Thymus (tissue), 11 donors: ENCODE measurements around the gene CARNS1. TPM values are rescaled to one million over a fixed set of nuclear protein-coding genes. Genes with fewer than 3 reads are reported as not detected.
A peak's percentile ranks its signal among the peaks of the same experiment; 100 is the strongest.

Source experiments
- DNase-seq, 9 donors: peaks; one replicate each; pipeline ENCODE4 v3.0.0-alpha.2; 2013; ENCODE audit warnings: low spot score in 9 of 9, low read depth in 6 of 9, missing footprints in 1 of 9
- H3K27ac ChIP-seq, 2 donors: one replicate each; pipeline ENCODE4 v1.5.1; 2013; ENCODE audit warnings: control low read depth in 1 of 2, low read depth in 1 of 2, low read length in 1 of 2, mild to moderate bottlenecking in 1 of 2, moderate library complexity in 1 of 2
- H3K27me3 ChIP-seq, 2 donors: one replicate each; pipeline ENCODE4 v1.5.1; 2013; ENCODE audit warnings: low read length in 1 of 2; ENCODE audit not compliant: control insufficient read depth in 2 of 2, insufficient read depth in 1 of 2
- H3K36me3 ChIP-seq, 2 donors: one replicate each; pipeline ENCODE4 v1.5.1; 2013; ENCODE audit warnings: low read length in 1 of 2, mild to moderate bottlenecking in 1 of 2, moderate library complexity in 1 of 2; ENCODE audit not compliant: control insufficient read depth in 2 of 2, insufficient read depth in 2 of 2
- H3K4me1 ChIP-seq, 2 donors: one replicate each; pipeline ENCODE4 v1.5.1; 2013; ENCODE audit warnings: low read length in 2 of 2; ENCODE audit not compliant: control insufficient read depth in 2 of 2, insufficient read depth in 2 of 2
- H3K4me3 ChIP-seq, 2 donors: one replicate each; pipeline ENCODE4 v1.5.1; 2013; ENCODE audit warnings: low read length in 2 of 2, control low read depth in 1 of 2, mild to moderate bottlenecking in 1 of 2
- H3K9me3 ChIP-seq, 2 donors: one replicate each; pipeline ENCODE4 v1.5.1; 2013; ENCODE audit warnings: low read length in 1 of 2, mild to moderate bottlenecking in 1 of 2; ENCODE audit not compliant: control insufficient read depth in 2 of 2, insufficient read depth in 1 of 2
- WGBS: extraction: QIAGEN DNeasy Blood & Tissue Kit; methylation state at CpG from one replicate; pipeline ENCODE4 v1.1.7; 2013; 5-methylcytosine and 5-hydroxymethylcytosine counted together
- polyA plus RNA-seq: library from polyadenylated mRNA; stranded (reverse); fragments of 200-250 nt; gene quantifications from one replicate; pipeline ENCODE4 v1.2.3, GENCODE V29; 2013
- total RNA-seq: library from RNA; stranded (reverse); fragments of 120-200 nt; gene quantifications from one replicate; pipeline ENCODE4 v1.2.4, GENCODE V29; 2013
- donor health status: healthy.

Gene CARNS1
- total and polyA plus RNA-seq, 2 donors, result 0.57 to 1.7 TPM

DNA sequence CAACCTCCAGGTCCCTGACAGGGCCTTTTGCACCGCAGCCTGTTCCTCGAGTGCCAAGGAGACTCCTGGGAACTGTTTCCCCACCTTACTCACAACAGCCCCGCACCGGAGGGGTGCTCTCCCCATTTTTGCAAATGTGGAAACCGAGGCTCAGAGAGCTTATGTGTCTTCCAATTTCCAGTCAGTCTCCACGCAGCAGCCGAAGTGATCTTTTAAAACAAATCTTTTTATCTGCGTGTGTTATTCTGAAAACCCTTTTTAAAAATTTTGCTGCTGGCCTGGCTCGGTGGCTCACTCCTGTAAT is 54.0 kb downstream of the CARNS1 start:
- Histone ChIP-seq H3K36me3 (peaks cover 6 to 7% of the 10 kb centered on the region in 2 donors), H3K9me3 (peaks cover 0 to 7% of the 10 kb centered on the region in 2 donors), H3K27ac (peak overlapping the region; percentile 69 to 83), H3K27me3 (no peaks in the 10 kb centered on the region), H3K4me1 (peaks cover 26 to 46% of the 10 kb centered on the region in 2 donors), H3K4me3 (peak overlapping the region; percentile 59 to 95)
- DNase-seq, result no peak
- 25% methylated on average over 9 of the region's 9 CpGs for WGBS

DNA sequence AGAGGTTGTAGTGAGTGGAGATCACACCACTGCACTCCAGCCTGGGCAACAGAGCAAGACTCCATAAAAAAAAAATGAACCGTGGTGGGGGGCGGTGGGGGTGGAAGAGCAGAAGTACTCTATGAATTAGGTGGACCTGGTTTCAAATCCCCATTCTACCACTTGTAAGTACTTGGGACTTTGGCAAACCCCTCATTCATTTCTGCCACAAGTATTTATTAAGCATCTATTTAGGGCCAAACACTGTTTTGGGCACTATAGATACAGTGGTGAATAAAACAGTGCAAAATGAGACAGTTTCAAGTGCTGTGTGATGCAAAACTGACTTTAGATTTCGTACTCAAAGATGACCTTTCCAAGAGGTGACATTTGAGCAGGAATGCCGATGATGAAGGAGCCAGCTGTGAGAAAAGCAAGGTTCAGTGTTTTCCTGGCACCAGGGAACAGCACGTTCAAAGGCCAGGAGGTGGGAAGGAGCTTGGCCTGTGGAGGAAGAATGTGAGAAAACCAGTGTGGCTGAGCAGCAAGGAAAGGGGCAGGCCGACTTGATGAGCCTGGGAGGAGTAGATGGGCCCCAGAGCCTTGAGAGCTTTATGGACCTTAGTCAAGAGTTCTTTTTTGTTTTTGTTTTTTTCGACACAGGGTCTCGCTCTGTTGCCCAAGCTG is 55.0 kb downstream of the CARNS1 start:
- no peak for DNase-seq
- peaks cover 6 to 7% of the 10 kb centered on the region in 2 donors for H3K36me3 ChIP-seq
- peaks cover 22 to 39% of the 10 kb centered on the region in 2 donors for H3K4me1 ChIP-seq
- WGBS, result 96% methylated on average over 8 of the region's 8 CpGs
- H3K27ac ChIP-seq, result no peak overlapping the region
- no peaks in the 10 kb centered on the region for H3K27me3 ChIP-seq
- H3K4me3 ChIP-seq, result no peak overlapping the region
- H3K9me3 ChIP-seq, result no peaks in the 10 kb centered on the region

DNA sequence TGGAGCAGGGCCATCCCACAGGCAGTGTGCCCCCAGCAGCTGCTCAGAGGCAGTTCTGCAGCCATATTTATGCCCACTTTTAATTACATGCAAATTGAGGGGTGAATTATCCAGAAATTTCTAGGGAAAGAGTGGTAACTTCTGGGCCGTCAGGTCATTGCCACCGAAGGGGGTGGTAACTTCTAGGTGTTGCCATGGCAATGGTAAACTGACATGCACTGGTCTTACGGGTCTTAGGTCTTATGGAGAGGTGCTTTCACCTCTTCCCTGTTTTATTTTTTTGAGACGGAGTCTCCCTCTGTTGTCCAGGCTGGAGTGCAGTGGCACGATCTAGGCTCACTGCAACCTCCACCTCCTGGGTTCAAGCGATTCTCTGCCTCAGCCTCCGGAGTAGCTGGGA is 57.4 kb downstream of the CARNS1 start:
- DNase-seq, result no peak
- no peak overlapping the region for H3K27ac ChIP-seq
- 93% methylated on average over 7 of the region's 7 CpGs for WGBS
- peaks cover 8 to 15% of the 10 kb centered on the region in 2 donors for H3K4me1 ChIP-seq
- H3K27me3 ChIP-seq, result no peaks in the 10 kb centered on the region
- H3K4me3 ChIP-seq, result no peak overlapping the region
- peaks cover 0 to 3% of the 10 kb centered on the region in 2 donors for H3K9me3 ChIP-seq
- no peaks in the 10 kb centered on the region for H3K36me3 ChIP-seq

Other genes with a start within 250 kb of the CARNS1 start
- gene GRK2, start 149.2 kb upstream of the CARNS1 start, total RNA-seq, result 89.5 TPM
- gene GRK2, start 149.2 kb upstream of the CARNS1 start, polyA plus RNA-seq, result 158 TPM
- 32.1 TPM for gene ANKRD13D, start 126.4 kb upstream of the CARNS1 start, total RNA-seq
- gene ANKRD13D, start 126.4 kb upstream of the CARNS1 start, polyA plus RNA-seq, result 99.1 TPM
- gene SSH3, start 112.1 kb upstream of the CARNS1 start, total RNA-seq, result 1.8 TPM
- gene SSH3, start 112.1 kb upstream of the CARNS1 start, polyA plus RNA-seq, result 11.8 TPM
- 70.0 TPM for gene POLD4, start 62.1 kb upstream of the CARNS1 start, total RNA-seq
- 143 TPM for gene POLD4, start 62.1 kb upstream of the CARNS1 start, polyA plus RNA-seq
- 0.19 TPM for gene CLCF1, start 42.1 kb upstream of the CARNS1 start, total RNA-seq
- 2.0 TPM for gene CLCF1, start 42.1 kb upstream of the CARNS1 start, polyA plus RNA-seq
- 9.5 TPM for gene RAD9A, start 23.7 kb upstream of the CARNS1 start, total RNA-seq
- 35.2 TPM for gene RAD9A, start 23.7 kb upstream of the CARNS1 start, polyA plus RNA-seq
- 207 TPM for gene PPP1CA, start 13.8 kb upstream of the CARNS1 start, total RNA-seq
- gene PPP1CA, start 13.8 kb upstream of the CARNS1 start, polyA plus RNA-seq, result 141 TPM
- gene TBC1D10C, start 11.6 kb upstream of the CARNS1 start, total RNA-seq, result 172 TPM
- gene TBC1D10C, start 11.6 kb upstream of the CARNS1 start, polyA plus RNA-seq, result 318 TPM
- gene RPS6KB2, start 12.8 kb downstream of the CARNS1 start, total RNA-seq, result 50.1 TPM
- gene RPS6KB2, start 12.8 kb downstream of the CARNS1 start, polyA plus RNA-seq, result 76.8 TPM
- 198 TPM for gene PTPRCAP, start 22.0 kb downstream of the CARNS1 start, total RNA-seq
- 151 TPM for gene PTPRCAP, start 22.0 kb downstream of the CARNS1 start, polyA plus RNA-seq
- 45.6 TPM for gene CORO1B, start 27.8 kb downstream of the CARNS1 start, total RNA-seq
- gene CORO1B, start 27.8 kb downstream of the CARNS1 start, polyA plus RNA-seq, result 32.3 TPM
- gene GPR152, start 37.1 kb downstream of the CARNS1 start, total RNA-seq, result not detected
- gene GPR152, start 37.1 kb downstream of the CARNS1 start, polyA plus RNA-seq, result not detected
- 0.52 TPM for gene CABP4, start 39.7 kb downstream of the CARNS1 start, total RNA-seq
- gene CABP4, start 39.7 kb downstream of the CARNS1 start, polyA plus RNA-seq, result 1.6 TPM
- 17.3 TPM for gene TMEM134, start 53.6 kb downstream of the CARNS1 start, total RNA-seq
- 96.3 TPM for gene TMEM134, start 53.6 kb downstream of the CARNS1 start, polyA plus RNA-seq
- gene AIP, start 67.3 kb downstream of the CARNS1 start, total RNA-seq, result 111 TPM
- gene AIP, start 67.3 kb downstream of the CARNS1 start, polyA plus RNA-seq, result 96.4 TPM
- gene PITPNM1, start 89.7 kb downstream of the CARNS1 start, total RNA-seq, result 21.6 TPM
- 57.2 TPM for gene PITPNM1, start 89.7 kb downstream of the CARNS1 start, polyA plus RNA-seq
- 31.4 TPM for gene CDK2AP2, start 92.5 kb downstream of the CARNS1 start, total RNA-seq
- 51.2 TPM for gene CDK2AP2, start 92.5 kb downstream of the CARNS1 start, polyA plus RNA-seq
- 0.05 TPM for gene CABP2, start 107.8 kb downstream of the CARNS1 start, total RNA-seq
- gene CABP2, start 107.8 kb downstream of the CARNS1 start, polyA plus RNA-seq, result 0.14 TPM
- 389 TPM for gene GSTP1, start 168.1 kb downstream of the CARNS1 start, total RNA-seq
- 630 TPM for gene GSTP1, start 168.1 kb downstream of the CARNS1 start, polyA plus RNA-seq
- 126 TPM for gene NDUFV1, start 191.3 kb downstream of the CARNS1 start, total RNA-seq
- 207 TPM for gene NDUFV1, start 191.3 kb downstream of the CARNS1 start, polyA plus RNA-seq
- 5.8 TPM for gene NUDT8, start 214.3 kb downstream of the CARNS1 start, total RNA-seq
- gene NUDT8, start 214.3 kb downstream of the CARNS1 start, polyA plus RNA-seq, result 4.7 TPM
- 0.05 TPM for gene TBX10, start 224.1 kb downstream of the CARNS1 start, total RNA-seq
- 0.09 TPM for gene TBX10, start 224.1 kb downstream of the CARNS1 start, polyA plus RNA-seq
- 1.9 TPM for gene ACY3, start 235.1 kb downstream of the CARNS1 start, total RNA-seq
- 1.6 TPM for gene ACY3, start 235.1 kb downstream of the CARNS1 start, polyA plus RNA-seq